CD4-positive, alpha-beta T cell (primary cell): ENCODE data around the gene TESK1. TPM values are rescaled to one million over a fixed set of nuclear protein-coding genes. Genes with fewer than 3 reads are reported as not detected.

Experiments used
- ATAC-seq: fragments of 200-7000 bp; cut with Tn5 transposase; one replicate; pipeline ENCODE4 v1.10.0; 2022; ENCODE audit warnings: mild to moderate bottlenecking; ENCODE audit not compliant: poor library complexity
- CTCF ChIA-PET: fragments of 350-600 bp; sonication (Branson Sonifier 250); formaldehyde crosslinking; loops from one replicate; lab custom pipeline; 2021; ENCODE audit warnings: antibody characterized with exemption, inconsistent platforms; lab: Charles Lee
- POLR2A ChIA-PET: fragments of 350-600 bp; sonication (Branson Sonifier 250); formaldehyde crosslinking; loops from one replicate; lab custom pipeline; 2021; ENCODE audit warnings: antibody characterized with exemption, inconsistent platforms; lab: Charles Lee
- DNase-seq, 14 experiments: peaks; one replicate each; pipeline ENCODE4 v3.0.0-alpha.2; 2013 to 2020; ENCODE audit warnings: mixed read lengths in 2 of 14
- H3K27ac ChIP-seq, 2 donors: one replicate each; pipeline versions ENCODE4 v1.5.1 to v1.7.0; 2013; ENCODE audit warnings: low read length in 2 of 2, low read depth in 1 of 2, mild to moderate bottlenecking in 1 of 2
- H3K27me3 ChIP-seq, 2 experiments: 1 replicate in 1 of 2; 2 replicates in 1 of 2; pipeline versions ENCODE4 v1.6.1 to v1.7.0; 2013; ENCODE audit warnings: low read length in 2 of 2, control low read depth in 1 of 2, mild to moderate bottlenecking in 1 of 2, moderate library complexity in 1 of 2; ENCODE audit not compliant: insufficient read depth in 2 of 2, control insufficient read depth in 1 of 2
- H3K36me3 ChIP-seq: one replicate; pipeline ENCODE4 v1.6.1; 2013; ENCODE audit warnings: low read length, control low read depth; ENCODE audit not compliant: insufficient read depth
- H3K4me1 ChIP-seq: one replicate; pipeline ENCODE4 v1.6.1; 2013; ENCODE audit warnings: low read length, control low read depth; ENCODE audit not compliant: insufficient read depth
- H3K4me3 ChIP-seq: one replicate; pipeline ENCODE4 v1.5.1; 2013; ENCODE audit warnings: mild to moderate bottlenecking, low read length, moderate library complexity
- H3K9me3 ChIP-seq, 2 experiments: 1 replicate in 1 of 2; 2 replicates in 1 of 2; pipeline versions ENCODE4 v1.6.1 to v1.7.0; 2013; ENCODE audit warnings: low read length in 2 of 2, mild to moderate bottlenecking in 2 of 2, control low read depth in 1 of 2, moderate library complexity in 1 of 2; ENCODE audit not compliant: control insufficient read depth in 1 of 2, insufficient read depth in 1 of 2
- H3K27ac Mint-ChIP-seq: one replicate; pipeline ENCODE4 v1.8.0; 2020; ENCODE audit warnings: mixed read lengths
- H3K27me3 Mint-ChIP-seq: one replicate; pipeline ENCODE4 v1.8.0; 2021; ENCODE audit warnings: mixed read lengths
- H3K36me3 Mint-ChIP-seq: one replicate; pipeline ENCODE4 v1.8.0; 2021; ENCODE audit warnings: low read depth, mixed read lengths
- H3K4me1 Mint-ChIP-seq: one replicate; pipeline ENCODE4 v1.8.0; 2021; ENCODE audit warnings: low read depth, mixed read lengths
- H3K4me3 Mint-ChIP-seq: one replicate; pipeline ENCODE4 v1.8.0; 2020; ENCODE audit warnings: mild to moderate bottlenecking, mixed read lengths
- H3K9me3 Mint-ChIP-seq: one replicate; pipeline ENCODE4 v1.8.0; 2020; ENCODE audit warnings: mixed read lengths
- CTCF ChIP-seq: fragments of 200-600 bp; IDR thresholded peaks from one replicate; pipeline ENCODE4 v1.8.0; 2022; ENCODE audit warnings: antibody characterized with exemption, mild to moderate bottlenecking
- intact Hi-C, 2 experiments: fragments of 100-400 bp; cut with DNase I in 1 of 2; cut with micrococcal nuclease in 1 of 2; formaldehyde crosslinking; loops; one replicate each; pipeline versions ENCODE4 v1.15.1 to v1.9.0; 2023 to 2025; cut with DNase I, micrococcal nuclease
- total RNA-seq, 174 experiments: library from RNA in 2 of 174; stranded (reverse) in 2 of 174; gene quantifications; one replicate each; pipeline ENCODE4 v1.2.3 and lab custom pipeline; 2021 to 2026

Gene TESK1
- total RNA-seq, 2 experiments from 2014 or later: 18.5 to 18.6 TPM

- Mint-ChIP-seq H3K9me3 (no peaks in the 10 kb centered on the region), H3K36me3 (peaks cover 5% of the 10 kb centered on the region), H3K4me1 (peaks cover 4% of the 10 kb centered on the region), H3K27ac (no peak overlapping the region), H3K4me3 (no peak overlapping the region), H3K27me3 (no peaks in the 10 kb centered on the region)
- Histone ChIP-seq H3K36me3 (no peaks in the 10 kb centered on the region), H3K9me3 (no peaks in the 10 kb centered on the region), H3K27me3 (no peaks in the 10 kb centered on the region), H3K4me1 (peaks cover 5% of the 10 kb centered on the region), H3K27ac (no peak overlapping the region), H3K4me3 (no peak overlapping the region)
- CTCF ChIA-PET: no interaction called here
- DNase-seq (no peak), ATAC-seq (no peak)
- no peak for TF ChIP-seq CTCF
- POLR2A ChIA-PET: no interaction called here
- intact Hi-C loops: no loop called here
Observed at GRCh38 chr9:35566417-35566816, 38.6 kb upstream of the TESK1 start.

DNA sequence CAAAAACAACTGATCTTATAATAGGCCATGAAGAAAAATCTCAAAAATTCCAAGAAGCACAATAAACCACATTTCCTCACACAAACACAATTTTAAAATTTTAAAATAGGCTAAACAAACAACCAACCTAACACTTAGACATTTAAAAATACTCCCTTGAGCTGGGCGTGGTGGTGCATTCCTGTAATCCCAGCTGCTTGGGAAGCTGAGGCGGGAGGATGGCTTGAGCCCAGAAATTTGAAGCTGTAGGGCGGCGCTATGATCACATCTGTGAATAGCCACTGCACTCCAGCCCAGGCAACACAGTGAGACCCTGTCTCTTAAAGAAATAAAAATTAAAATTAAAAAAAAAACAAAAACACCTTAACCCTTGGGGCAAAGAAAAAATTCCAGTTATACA, 36.9 kb upstream of the TESK1 start:
- H3K27ac ChIP-seq: no peak overlapping the region
- H3K4me3 ChIP-seq: no peak overlapping the region
- peaks cover 4% of the 10 kb centered on the region for H3K4me1 Mint-ChIP-seq
- CTCF ChIA-PET: no interaction called here
- peaks cover 5% of the 10 kb centered on the region for H3K36me3 Mint-ChIP-seq
- H3K27me3 ChIP-seq: no peaks in the 10 kb centered on the region
- no peaks in the 10 kb centered on the region for H3K9me3 ChIP-seq
- no peaks in the 10 kb centered on the region for H3K36me3 ChIP-seq
- POLR2A ChIA-PET: no interaction called here
- no peak overlapping the region for H3K27ac Mint-ChIP-seq
- no peak overlapping the region for H3K4me3 Mint-ChIP-seq
- DNase-seq (no peak), ATAC-seq (no peak)
- intact Hi-C loops: no loop called here
- H3K9me3 Mint-ChIP-seq: no peaks in the 10 kb centered on the region
- no peak for TF ChIP-seq CTCF
- H3K27me3 Mint-ChIP-seq: no peaks in the 10 kb centered on the region
- H3K4me1 ChIP-seq: peaks cover 5% of the 10 kb centered on the region

DNA sequence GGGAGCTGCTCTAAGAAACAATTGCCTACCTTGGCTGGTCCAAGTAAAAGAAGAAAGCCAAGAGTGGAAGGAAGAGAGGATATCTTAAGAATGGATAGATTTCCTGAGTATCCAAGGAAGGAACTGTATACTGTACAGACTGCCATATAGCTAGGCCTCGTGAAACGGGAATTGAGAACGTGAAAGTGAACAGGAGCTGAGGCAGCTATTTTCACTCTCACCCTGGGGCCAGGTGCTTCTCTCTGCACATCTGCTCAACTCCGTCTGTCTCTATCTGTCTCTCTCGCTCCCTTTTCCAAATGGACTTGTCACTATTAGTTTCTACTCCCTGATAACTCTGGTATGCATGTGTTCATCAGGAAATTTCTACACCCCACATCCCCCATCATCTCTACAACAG, 35.9 kb upstream of the TESK1 start:
- H3K27ac ChIP-seq: no peak overlapping the region
- intact Hi-C loops: no loop called here
- peaks cover 4% of the 10 kb centered on the region for H3K4me1 Mint-ChIP-seq
- H3K27me3 Mint-ChIP-seq: no peaks in the 10 kb centered on the region
- H3K4me3 ChIP-seq: no peak overlapping the region
- no peak overlapping the region for H3K27ac Mint-ChIP-seq
- no peaks in the 10 kb centered on the region for H3K9me3 ChIP-seq
- H3K36me3 ChIP-seq: no peaks in the 10 kb centered on the region
- ChIA-PET POLR2A (no interaction called here), CTCF (no interaction called here)
- ATAC-seq: no peak
- DNase-seq: no peak
- H3K27me3 ChIP-seq: no peaks in the 10 kb centered on the region
- H3K36me3 Mint-ChIP-seq: no peaks in the 10 kb centered on the region
- peaks cover 5% of the 10 kb centered on the region for H3K4me1 ChIP-seq
- H3K9me3 Mint-ChIP-seq: no peaks in the 10 kb centered on the region
- H3K4me3 Mint-ChIP-seq: no peak overlapping the region
- TF ChIP-seq CTCF: no peak
